HEK293 (cell line): ENCODE measurements around the gene HNRNPC.
"Not testable (repeated sequence)": the region's sequence is repeated elsewhere in the genome, so short reads cannot be mapped to it uniquely, and the experiment has no call there.

Source experiments
- CTCF ChIA-PET: fragments of 350-600 bp; formaldehyde crosslinking; extraction: SDS; loops from one replicate; lab custom pipeline; 2021; ENCODE audit warnings: antibody characterized with exemption; lab: Yijun Ruan, JAX
- POLR2A ChIA-PET: fragments of 300-600 bp; formaldehyde crosslinking; extraction: SDS; loops from one replicate; lab custom pipeline; 2020; ENCODE audit warnings: antibody characterized with exemption, inconsistent platforms; lab: Yijun Ruan, JAX
- H3K27ac ChIP-seq: fragments of 200-500 bp; sonication (Bioruptor generic); 2 replicates; pipeline ENCODE4 v1.5.1; 2014; ENCODE audit warnings: low read depth, low read length, control low read depth, inconsistent platforms; ENCODE audit errors: extremely low read depth
- H3K36me3 ChIP-seq, 2 experiments: fragments of 200-500 bp in 1 of 2; sonication (Bioruptor generic) in 1 of 2; 1 replicate in 1 of 2; 2 replicates in 1 of 2; pipeline ENCODE4 v1.5.1; 2014 to 2017; ENCODE audit warnings: inconsistent platforms in 2 of 2, low read length in 2 of 2; ENCODE audit not compliant: control insufficient read depth in 2 of 2, insufficient read depth in 1 of 2
- H3K4me1 ChIP-seq: fragments of 200-500 bp; sonication (Bioruptor generic); 2 replicates; pipeline ENCODE4 v1.5.1; 2014; ENCODE audit warnings: mild to moderate bottlenecking, low read length, inconsistent platforms; ENCODE audit not compliant: control insufficient read depth, insufficient read depth
- H3K4me3 ChIP-seq: 2 replicates; pipeline ENCODE4 v1.5.1; 2011; ENCODE audit warnings: low read depth, mild to moderate bottlenecking, control low read depth, low read length, moderate library complexity
- H3K9me3 ChIP-seq: fragments of 200-500 bp; sonication (Bioruptor generic); 2 replicates; pipeline ENCODE4 v1.5.1; 2014; ENCODE audit warnings: low read depth, low read length, inconsistent platforms; ENCODE audit not compliant: control insufficient read depth, insufficient read depth
- EGR2 ChIP-seq: fragments of 450-650 bp; formaldehyde crosslinking; IDR thresholded peaks from 2 replicates; pipeline ENCODE4 v1.5.1; 2016; ENCODE audit warnings: low read depth, missing biosample characterization, missing genetic modification characterization
- IKZF3 ChIP-seq: fragments of 450-650 bp; IDR thresholded peaks from 2 replicates; pipeline ENCODE4 v1.5.0; 2018; ENCODE audit warnings: missing biosample characterization, mild to moderate bottlenecking, missing genetic modification characterization, moderate library complexity
- KLF1 ChIP-seq: fragments of 450-650 bp; formaldehyde crosslinking; IDR thresholded peaks from 2 replicates; pipeline ENCODE4 v1.5.1; 2016; ENCODE audit warnings: missing biosample characterization, missing genetic modification characterization
- KLF9 ChIP-seq: fragments of 450-650 bp; formaldehyde crosslinking; IDR thresholded peaks from 2 replicates; pipeline ENCODE4 v1.5.1; 2016; ENCODE audit warnings: missing biosample characterization, missing genetic modification characterization, low read depth
- MZF1 ChIP-seq: fragments of 450-650 bp; formaldehyde crosslinking; IDR thresholded peaks from 2 replicates; pipeline ENCODE4 v1.5.1; 2017; ENCODE audit warnings: missing biosample characterization, missing genetic modification characterization, borderline replicate concordance
- PRDM1 ChIP-seq: fragments of 450-650 bp; formaldehyde crosslinking; IDR thresholded peaks from 2 replicates; pipeline ENCODE4; 2016; ENCODE audit warnings: missing biosample characterization, missing genetic modification characterization
- SETDB1 ChIP-seq: IDR thresholded peaks from one replicate; pipeline ENCODE4 v1.6.1; 2017; ENCODE audit warnings: mild to moderate bottlenecking, low read length, moderate library complexity, mixed read lengths; ENCODE audit not compliant: insufficient read length
- WT1 ChIP-seq: fragments of 450-650 bp; formaldehyde crosslinking; IDR thresholded peaks from 2 replicates; pipeline ENCODE4 v1.5.1; 2016; ENCODE audit warnings: missing biosample characterization, missing genetic modification characterization
- YY2 ChIP-seq: fragments of 450-650 bp; formaldehyde crosslinking; IDR thresholded peaks from 2 replicates; pipeline ENCODE4 v1.5.1; 2016; ENCODE audit warnings: missing biosample characterization, missing genetic modification characterization
- ZBTB20 ChIP-seq: fragments of 450-650 bp; formaldehyde crosslinking; IDR thresholded peaks from 2 replicates; pipeline ENCODE4 v1.5.1; 2016; ENCODE audit warnings: missing biosample characterization, missing genetic modification characterization
- ZBTB7A ChIP-seq: fragments of 450-650 bp; formaldehyde crosslinking; IDR thresholded peaks from 2 replicates; pipeline ENCODE4 v1.5.1; 2016; ENCODE audit warnings: low read depth, missing biosample characterization, missing genetic modification characterization
- ZNF10 ChIP-seq: fragments of 450-650 bp; formaldehyde crosslinking; IDR thresholded peaks from 2 replicates; pipeline ENCODE4 v1.5.1; 2017; ENCODE audit warnings: missing biosample characterization, missing genetic modification characterization
- ZNF112 ChIP-seq: fragments of 450-650 bp; formaldehyde crosslinking; IDR thresholded peaks from 2 replicates; pipeline ENCODE4 v1.5.0; 2017; ENCODE audit warnings: missing biosample characterization, missing genetic modification characterization
- ZNF140 ChIP-seq: fragments of 450-650 bp; formaldehyde crosslinking; IDR thresholded peaks from 2 replicates; pipeline ENCODE4 v1.5.1; 2016; ENCODE audit warnings: missing biosample characterization, missing genetic modification characterization
- ZNF391 ChIP-seq: fragments of 450-650 bp; formaldehyde crosslinking; IDR thresholded peaks from 2 replicates; pipeline ENCODE4 v1.5.1; 2016; ENCODE audit warnings: low read depth, missing biosample characterization, missing genetic modification characterization, borderline replicate concordance
- ZNF664 ChIP-seq: fragments of 450-650 bp; formaldehyde crosslinking; IDR thresholded peaks from 2 replicates; pipeline ENCODE4 v1.5.1; 2016; ENCODE audit warnings: missing biosample characterization, missing genetic modification characterization
- ZSCAN23 ChIP-seq: fragments of 450-650 bp; formaldehyde crosslinking; IDR thresholded peaks from 2 replicates; pipeline ENCODE4 v1.5.1; 2016; ENCODE audit warnings: missing biosample characterization, missing genetic modification characterization
- TF ChIP-seq, protein P1 (sequence below): fragments of 450-650 bp; formaldehyde crosslinking; IDR thresholded peaks from 2 replicates; pipeline ENCODE4 v1.5.1; 2016; ENCODE audit warnings: missing biosample characterization, missing genetic modification characterization
- TF ChIP-seq, protein P2 (sequence below): fragments of 450-650 bp; IDR thresholded peaks from 2 replicates; pipeline ENCODE4 v1.5.1; 2018; ENCODE audit warnings: missing biosample characterization, mild to moderate bottlenecking, missing genetic modification characterization
- TF ChIP-seq, protein P3 (sequence below): fragments of 450-650 bp; formaldehyde crosslinking; IDR thresholded peaks from 2 replicates; pipeline ENCODE4 v1.5.0; 2017; ENCODE audit warnings: missing biosample characterization, missing genetic modification characterization, borderline replicate concordance

Gene HNRNPC

DNA sequence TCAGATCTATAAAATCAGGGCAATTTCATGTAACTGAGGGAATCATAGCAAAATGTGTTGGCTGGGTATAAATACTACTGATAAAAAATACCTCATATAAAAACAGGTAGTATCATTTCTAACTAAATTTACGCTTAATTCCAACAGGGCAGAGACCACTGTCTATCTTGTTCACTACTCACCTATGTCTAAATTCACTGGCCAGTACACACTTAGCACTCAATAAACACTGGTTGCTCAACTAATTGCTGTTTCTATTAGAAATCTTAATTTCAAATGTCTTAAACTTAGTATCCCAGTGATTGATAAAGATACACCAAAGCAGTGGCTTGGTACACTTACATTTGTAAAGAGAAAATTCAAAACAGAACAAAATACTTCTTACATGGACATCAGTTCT, 55.6 kb downstream of the HNRNPC start:
- no peaks in the 10 kb centered on the region for H3K4me1 ChIP-seq
- H3K4me3 ChIP-seq, result no peak overlapping the region
- no peaks in the 10 kb centered on the region for H3K9me3 ChIP-seq
- H3K27ac ChIP-seq, result no peak overlapping the region
- peaks cover 72 to 93% of the 10 kb centered on the region in 2 experiments for H3K36me3 ChIP-seq
- ChIA-PET POLR2A (no interaction called here), CTCF (interaction anchor here (0.6 kb wide), 1 partner anchor 1063 kb away, joined by 3 read pairs; no protein-coding TSS in a partner anchor)
- TF ChIP-seq SETDB1 (no peak), PRDM1 (tag by site-specific recombination) (no peak), KLF1 (tag by site-specific recombination) (no peak), MZF1 (tag by site-specific recombination) (no peak), KLF9 (tag by site-specific recombination) (no peak), WT1 (no peak), ZNF140 (tag by site-specific recombination) (no peak), ZNF112 (tag by site-specific recombination) (no peak), ZNF391 (tag by site-specific recombination) (no peak), YY2 (tag by site-specific recombination) (no peak), ZNF664 (tag by site-specific recombination) (no peak), ZBTB20 (tag by site-specific recombination) (no peak), IKZF3 (tag by site-specific recombination) (no peak), ZBTB7A (tag by site-specific recombination) (no peak), ZNF10 (tag by site-specific recombination) (no peak), EGR2 (no peak), ZSCAN23 (tag by site-specific recombination) (no peak)
- TF ChIP-seq, protein P1, sequence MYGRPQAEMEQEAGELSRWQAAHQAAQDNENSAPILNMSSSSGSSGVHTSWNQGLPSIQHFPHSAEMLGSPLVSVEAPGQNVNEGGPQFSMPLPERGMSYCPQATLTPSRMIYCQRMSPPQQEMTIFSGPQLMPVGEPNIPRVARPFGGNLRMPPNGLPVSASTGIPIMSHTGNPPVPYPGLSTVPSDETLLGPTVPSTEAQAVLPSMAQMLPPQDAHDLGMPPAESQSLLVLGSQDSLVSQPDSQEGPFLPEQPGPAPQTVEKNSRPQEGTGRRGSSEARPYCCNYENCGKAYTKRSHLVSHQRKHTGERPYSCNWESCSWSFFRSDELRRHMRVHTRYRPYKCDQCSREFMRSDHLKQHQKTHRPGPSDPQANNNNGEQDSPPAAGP (tag by site-specific recombination), result no peak
- TF ChIP-seq, protein P2, sequence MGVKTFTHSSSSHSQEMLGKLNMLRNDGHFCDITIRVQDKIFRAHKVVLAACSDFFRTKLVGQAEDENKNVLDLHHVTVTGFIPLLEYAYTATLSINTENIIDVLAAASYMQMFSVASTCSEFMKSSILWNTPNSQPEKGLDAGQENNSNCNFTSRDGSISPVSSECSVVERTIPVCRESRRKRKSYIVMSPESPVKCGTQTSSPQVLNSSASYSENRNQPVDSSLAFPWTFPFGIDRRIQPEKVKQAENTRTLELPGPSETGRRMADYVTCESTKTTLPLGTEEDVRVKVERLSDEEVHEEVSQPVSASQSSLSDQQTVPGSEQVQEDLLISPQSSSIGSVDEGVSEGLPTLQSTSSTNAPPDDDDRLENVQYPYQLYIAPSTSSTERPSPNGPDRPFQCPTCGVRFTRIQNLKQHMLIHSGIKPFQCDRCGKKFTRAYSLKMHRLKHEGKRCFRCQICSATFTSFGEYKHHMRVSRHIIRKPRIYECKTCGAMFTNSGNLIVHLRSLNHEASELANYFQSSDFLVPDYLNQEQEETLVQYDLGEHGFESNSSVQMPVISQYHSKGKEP (tag by site-specific recombination), result no peak
- TF ChIP-seq, protein P3, sequence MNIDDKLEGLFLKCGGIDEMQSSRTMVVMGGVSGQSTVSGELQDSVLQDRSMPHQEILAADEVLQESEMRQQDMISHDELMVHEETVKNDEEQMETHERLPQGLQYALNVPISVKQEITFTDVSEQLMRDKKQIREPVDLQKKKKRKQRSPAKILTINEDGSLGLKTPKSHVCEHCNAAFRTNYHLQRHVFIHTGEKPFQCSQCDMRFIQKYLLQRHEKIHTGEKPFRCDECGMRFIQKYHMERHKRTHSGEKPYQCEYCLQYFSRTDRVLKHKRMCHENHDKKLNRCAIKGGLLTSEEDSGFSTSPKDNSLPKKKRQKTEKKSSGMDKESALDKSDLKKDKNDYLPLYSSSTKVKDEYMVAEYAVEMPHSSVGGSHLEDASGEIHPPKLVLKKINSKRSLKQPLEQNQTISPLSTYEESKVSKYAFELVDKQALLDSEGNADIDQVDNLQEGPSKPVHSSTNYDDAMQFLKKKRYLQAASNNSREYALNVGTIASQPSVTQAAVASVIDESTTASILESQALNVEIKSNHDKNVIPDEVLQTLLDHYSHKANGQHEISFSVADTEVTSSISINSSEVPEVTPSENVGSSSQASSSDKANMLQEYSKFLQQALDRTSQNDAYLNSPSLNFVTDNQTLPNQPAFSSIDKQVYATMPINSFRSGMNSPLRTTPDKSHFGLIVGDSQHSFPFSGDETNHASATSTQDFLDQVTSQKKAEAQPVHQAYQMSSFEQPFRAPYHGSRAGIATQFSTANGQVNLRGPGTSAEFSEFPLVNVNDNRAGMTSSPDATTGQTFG, result no peak

GRCh38 chr14:21212824-21213223, 56.4 kb downstream of the HNRNPC start:
- CTCF ChIA-PET, H3K4me3 ChIP-seq, H3K4me1 ChIP-seq, H3K27ac ChIP-seq, H3K9me3 ChIP-seq: not testable (repeated sequence)
- POLR2A ChIA-PET, result interaction anchor here (0.6 kb wide), 1 partner anchor 90 kb away, joined by 6 read pairs; no protein-coding TSS in a partner anchor
- H3K36me3 ChIP-seq, result peaks cover 69 to 95% of the 10 kb centered on the region in 2 experiments
